ENCODE data around the gene EHBP1.

The EHBP1 gene

GRCh38 chr2:62991605-62992004 is 286.1 kb downstream of the EHBP1 start:
- CTCF ChIA-PET, result no interaction called here

GRCh38 chr2:62992561-62992960 is 287.0 kb downstream of the EHBP1 start:
- no peak for TF ChIP-seq CTCF (IDR thresholded peaks at IDR 0.05; ENCODE audit: insufficient read depth, low read length, missing control alignments)
- ChIA-PET CTCF (no interaction called here), POLR2A (no interaction called here)
- no peak for DNase-seq (ENCODE audit: low read depth, low spot score)
- H3K4me3 ChIP-seq (ENCODE audit: low read depth, low read length), result no peak overlapping the region

More at GRCh38 chr2:62991605-62992004, 286.1 kb downstream of the EHBP1 start:
- DNase-seq (ENCODE audit: low read depth, low spot score), result no peak
- POLR2A ChIA-PET, result no interaction called here
- H3K4me3 ChIP-seq (ENCODE audit: low read depth, low read length), result no peak overlapping the region
- no peak for TF ChIP-seq CTCF (IDR thresholded peaks at IDR 0.05; ENCODE audit: insufficient read depth, low read length, missing control alignments)

GRCh38 chr2:62994206-62994605 is 288.7 kb downstream of the EHBP1 start:
- CTCF ChIA-PET, result interaction anchor here (1.0 to 1.2 kb wide), 2 partner anchors 14 to 538 kb away, joined by 3 read pairs; no protein-coding TSS in a partner anchor
- no peak for TF ChIP-seq CTCF (IDR thresholded peaks at IDR 0.05; ENCODE audit: insufficient read depth, low read length, missing control alignments)
- DNase-seq (ENCODE audit: low read depth, low spot score), result no peak
- H3K4me3 ChIP-seq (ENCODE audit: low read depth, low read length), result no peak overlapping the region
- POLR2A ChIA-PET, result interaction anchor here (0.6 kb wide), 1 partner anchor 398 kb away, joined by 3 read pairs; no protein-coding TSS in a partner anchor

- no peak overlapping the region for H3K4me3 ChIP-seq (ENCODE audit: low read depth, low read length)
- ChIA-PET POLR2A (interaction anchor here (0.5 kb wide), 1 partner anchor 24 kb away, joined by 3 read pairs; no protein-coding TSS in a partner anchor), CTCF (no interaction called here)
- no peak for TF ChIP-seq CTCF (IDR thresholded peaks at IDR 0.05; ENCODE audit: insufficient read depth, low read length, missing control alignments)
- DNase-seq (ENCODE audit: low read depth, low spot score), result no peak
Observed at GRCh38 chr2:62996534-62997186, 291.1 kb downstream of the EHBP1 start.

- POLR2A ChIA-PET, result no interaction called here
- no peak overlapping the region for H3K4me3 ChIP-seq (ENCODE audit: low read depth, low read length)
- TF ChIP-seq CTCF (IDR thresholded peaks at IDR 0.05; ENCODE audit: insufficient read depth, low read length, missing control alignments), result no peak
- CTCF ChIA-PET, result no interaction called here
- DNase-seq (ENCODE audit: low read depth, low spot score), result no peak
Observed at GRCh38 chr2:62998949-62999348, 293.4 kb downstream of the EHBP1 start.

- TF ChIP-seq CTCF (IDR thresholded peaks at IDR 0.05; ENCODE audit: insufficient read depth, low read length, missing control alignments), result no peak
- ChIA-PET CTCF (interaction anchor here (0.7 kb wide), 1 partner anchor 489 kb away, joined by 3 read pairs; no protein-coding TSS in a partner anchor), POLR2A (no interaction called here)
- H3K4me3 ChIP-seq (ENCODE audit: low read depth, low read length), result no peak overlapping the region
- DNase-seq (ENCODE audit: low read depth, low spot score), result no peak
Observed at GRCh38 chr2:62999905-63000304, 294.4 kb downstream of the EHBP1 start.

Measured in AG04449 (cell line).